AG04450 (cell line): ENCODE measurements around the gene AP3M1. TPM values are rescaled to one million over a fixed set of nuclear protein-coding genes. Genes with fewer than 3 reads are reported as not detected.

ENCODE experiments used
- CTCF ChIA-PET: fragments of 300-600, 350-600 bp; formaldehyde crosslinking; extraction: SDS; loops from one replicate; lab custom pipeline; 2022; ENCODE audit warnings: antibody characterized with exemption, inconsistent platforms; lab: Charles Lee
- POLR2A ChIA-PET: fragments of 350-600 bp; formaldehyde crosslinking; extraction: SDS; loops from one replicate; lab custom pipeline; 2021; ENCODE audit warnings: antibody characterized with exemption, inconsistent platforms; lab: Yijun Ruan, JAX
- DNase-seq: peaks from one replicate; pipeline ENCODE4 v3.0.0-alpha.2; 2011; ENCODE audit warnings: low read depth, low spot score
- H3K27ac ChIP-seq: one replicate; pipeline ENCODE4 v1.5.1; 2012; ENCODE audit warnings: low read depth, low read length, control low read depth
- H3K27me3 ChIP-seq: one replicate; pipeline ENCODE4 v1.6.0; 2012; ENCODE audit warnings: low read length; ENCODE audit not compliant: control insufficient read depth, insufficient read depth
- H3K4me3 ChIP-seq: 2 replicates; pipeline ENCODE4 v1.5.1; 2011; ENCODE audit warnings: mild to moderate bottlenecking, low read depth, low read length, control low read depth
- H3K9me3 ChIP-seq: 2 replicates; pipeline ENCODE4 v1.5.1; 2012; ENCODE audit warnings: low read length; ENCODE audit not compliant: control insufficient read depth, insufficient read depth
- CTCF ChIP-seq: IDR thresholded peaks from 2 replicates; pipeline ENCODE4 v1.5.1; 2011; ENCODE audit warnings: low read depth, low read length, control low read depth, inconsistent platforms
- polyA plus RNA-seq: library from polyadenylated mRNA; depleted of rRNA; stranded (reverse); fragments of >200 nt; gene quantifications from 2 replicates; pipeline ENCODE4 v1.2.3, GENCODE V29; 2011

The AP3M1 gene
- polyA plus RNA-seq, 1 experiment = 70.7 TPM

GRCh38 chr10:74111799-74112198, 38.8 kb downstream of the AP3M1 start:
- ChIA-PET CTCF (no interaction called here), POLR2A (no interaction called here)
- H3K27me3 ChIP-seq = no peaks in the 10 kb centered on the region
- TF ChIP-seq CTCF = no peak
- H3K4me3 ChIP-seq = no peak overlapping the region
- DNase-seq = no peak
- no peak overlapping the region for H3K27ac ChIP-seq
- H3K9me3 ChIP-seq = no peaks in the 10 kb centered on the region

- H3K27ac ChIP-seq = no peak overlapping the region
- ChIA-PET CTCF (interaction anchor here (0.6 to 2.6 kb wide), 3 partner anchors 8 to 170 kb away, joined by 3 to 9 read pairs (median 6); no protein-coding TSS in a partner anchor), POLR2A (no interaction called here)
- no peak for TF ChIP-seq CTCF
- H3K27me3 ChIP-seq = no peaks in the 10 kb centered on the region
- DNase-seq = no peak
- H3K9me3 ChIP-seq = no peaks in the 10 kb centered on the region
- H3K4me3 ChIP-seq = no peak overlapping the region
Measured at GRCh38 chr10:74110120-74110519, 40.5 kb downstream of the AP3M1 start.

- POLR2A ChIA-PET = no interaction called here
- TF ChIP-seq CTCF = no peak
- Histone ChIP-seq H3K27ac (no peak overlapping the region), H3K9me3 (no peaks in the 10 kb centered on the region), H3K4me3 (no peak overlapping the region), H3K27me3 (no peaks in the 10 kb centered on the region)
- DNase-seq = no peak
- CTCF ChIA-PET = interaction anchor here (0.6 to 2.6 kb wide), 4 partner anchors 28 to 169 kb away, joined by 5 to 9 read pairs (median 6); no protein-coding TSS in a partner anchor
Measured at GRCh38 chr10:74109452-74109851, 41.2 kb downstream of the AP3M1 start.

GRCh38 chr10:74107391-74107790, 43.2 kb downstream of the AP3M1 start:
- CTCF ChIA-PET = interaction anchor here (0.6 to 1.5 kb wide), 2 partner anchors 20 to 221 kb away, joined by 3 to 11 read pairs; no protein-coding TSS in a partner anchor
- no peak overlapping the region for H3K27ac ChIP-seq
- no peaks in the 10 kb centered on the region for H3K9me3 ChIP-seq
- no peak overlapping the region for H3K4me3 ChIP-seq
- H3K27me3 ChIP-seq = no peaks in the 10 kb centered on the region
- no peak for TF ChIP-seq CTCF
- POLR2A ChIA-PET = no interaction called here
- DNase-seq = no peak

GRCh38 chr10:74104996-74105395, 45.6 kb downstream of the AP3M1 start:
- Histone ChIP-seq H3K9me3 (no peaks in the 10 kb centered on the region), H3K27me3 (no peaks in the 10 kb centered on the region), H3K27ac (no peak overlapping the region), H3K4me3 (no peak overlapping the region)
- ChIA-PET CTCF (interaction anchor here (0.5 to 2.8 kb wide), 2 partner anchors 9 to 218 kb away, joined by 3 to 20 read pairs; no protein-coding TSS in a partner anchor), POLR2A (no interaction called here)
- no peak for TF ChIP-seq CTCF
- DNase-seq = no peak
